Smooth muscle cell (in vitro differentiated cells): Measurements from ENCODE around the gene TEDDM1. TPM values are rescaled to one million over a fixed set of nuclear protein-coding genes. Genes with fewer than 3 reads are reported as not detected.

Experiments
- DNase-seq: peaks from one replicate; lab custom pipeline; 2025; ENCODE audit not compliant: unreplicated experiment; lab: John Stamatoyannopoulos, UW
- H2AFZ ChIP-seq: fragments of 200-600 bp; sonication (generic); 2 replicates; pipeline ENCODE4 v1.6.0; 2016; ENCODE audit warnings: antibody characterized with exemption, low read depth, mild to moderate bottlenecking
- H3F3A ChIP-seq: fragments of 200-600 bp; sonication (generic); 2 replicates; pipeline ENCODE4 v1.6.0; 2017; ENCODE audit warnings: antibody characterized with exemption, low read depth
- H3K27ac ChIP-seq: fragments of 200-600 bp; sonication (generic); 2 replicates; pipeline ENCODE4 v1.5.1; 2016; ENCODE audit warnings: low read depth, mild to moderate bottlenecking
- H3K27me3 ChIP-seq: fragments of 200-600 bp; sonication (generic); 2 replicates; pipeline ENCODE4 v1.6.1; 2016; ENCODE audit warnings: low read depth, mild to moderate bottlenecking
- H3K36me3 ChIP-seq: fragments of 200-600 bp; sonication (generic); 2 replicates; pipeline ENCODE4 v1.5.1; 2016; ENCODE audit warnings: low read depth
- H3K4me1 ChIP-seq: fragments of 200-600 bp; sonication (generic); 2 replicates; pipeline ENCODE4 v1.5.1; 2016; ENCODE audit warnings: low read depth
- H3K4me2 ChIP-seq: fragments of 200-600 bp; sonication (generic); 2 replicates; pipeline ENCODE4 v1.6.0; 2016; ENCODE audit warnings: mild to moderate bottlenecking
- H3K4me3 ChIP-seq: fragments of 200-600 bp; sonication (generic); 2 replicates; pipeline ENCODE4 v1.5.1; 2016; ENCODE audit warnings: mild to moderate bottlenecking
- H3K79me2 ChIP-seq: fragments of 200-600 bp; sonication (generic); 2 replicates; pipeline ENCODE4 v1.6.0; 2016; ENCODE audit warnings: low read depth, mild to moderate bottlenecking
- H3K9ac ChIP-seq: fragments of 200-600 bp; sonication (generic); 2 replicates; pipeline ENCODE4 v1.6.0; 2016; ENCODE audit warnings: low read depth
- H3K9me3 ChIP-seq: fragments of 200-600 bp; sonication (generic); replicated peaks from 2 replicates; pipeline ENCODE4 v1.5.1; 2016; ENCODE audit warnings: low read depth
- H4K20me1 ChIP-seq: fragments of 200-600 bp; sonication (generic); 2 replicates; pipeline ENCODE4 v1.6.0; 2016; ENCODE audit warnings: low read depth
- CTCF ChIP-seq: fragments of 200-600 bp; sonication (generic); IDR thresholded peaks from 2 replicates; pipeline ENCODE4 v1.5.1; 2017; ENCODE audit warnings: borderline replicate concordance, mild to moderate bottlenecking, antibody characterized with exemption; ENCODE audit not compliant: insufficient read depth, poor library complexity, severe bottlenecking
- WGBS: methylation state at CpG from one replicate; pipeline ENCODE4 v1.1.7; 2016; ENCODE audit warnings: low lambda C conversion rate; 5-methylcytosine and 5-hydroxymethylcytosine counted together
- polyA plus RNA-seq: library from polyadenylated mRNA; unstranded; fragments of >200 nt; fragmentation: Nextera tagmentation; extraction: Ambion mirVana; gene quantifications from 2 replicates; pipeline ENCODE4 v1.2.1, GENCODE V29; 2016
- total RNA-seq: library from RNA; depleted of rRNA; stranded (reverse); fragments of >200 nt; gene quantifications from 2 replicates; pipeline ENCODE4 v1.2.3, GENCODE V29; 2014

Gene TEDDM1
- total and polyA plus RNA-seq, 2 experiments from 2014 or later = not detected

DNA sequence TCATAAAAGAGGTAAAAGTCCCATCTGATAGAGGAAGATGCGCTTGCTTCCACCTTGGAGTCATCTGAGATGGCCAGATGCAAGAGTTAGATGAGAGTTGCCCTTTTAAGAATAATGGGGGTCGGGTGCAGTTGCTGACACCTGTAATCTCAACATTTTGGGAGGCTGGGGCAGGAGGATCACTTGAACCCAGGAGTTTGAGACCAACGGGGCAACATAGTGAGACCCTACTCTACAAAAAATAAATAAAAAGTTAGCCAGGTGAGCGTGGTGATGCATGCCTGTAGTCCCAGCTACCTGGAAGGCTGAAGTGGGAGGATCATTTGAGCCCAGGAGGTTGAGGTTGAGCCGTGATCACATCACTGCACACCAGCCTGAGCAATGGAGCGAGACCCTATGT, 13.5 kb upstream of the TEDDM1 start:
- Histone ChIP-seq H3K4me3 (no peak overlapping the region), H3F3A (no peaks in the 10 kb centered on the region), H3K9ac (no peak overlapping the region), H3K4me1 (no peaks in the 10 kb centered on the region), H3K79me2 (no peaks in the 10 kb centered on the region), H3K27me3 (peaks cover 6% of the 10 kb centered on the region), H4K20me1 (no peaks in the 10 kb centered on the region), H3K4me2 (no peak overlapping the region), H3K9me3 (no peaks in the 10 kb centered on the region), H3K27ac (no peak overlapping the region), H2AFZ (no peak overlapping the region), H3K36me3 (no peaks in the 10 kb centered on the region)
- DNase-seq = no peak
- TF ChIP-seq CTCF = no peak
- WGBS = 91% methylated on average over 6 of the region's 6 CpGs

DNA sequence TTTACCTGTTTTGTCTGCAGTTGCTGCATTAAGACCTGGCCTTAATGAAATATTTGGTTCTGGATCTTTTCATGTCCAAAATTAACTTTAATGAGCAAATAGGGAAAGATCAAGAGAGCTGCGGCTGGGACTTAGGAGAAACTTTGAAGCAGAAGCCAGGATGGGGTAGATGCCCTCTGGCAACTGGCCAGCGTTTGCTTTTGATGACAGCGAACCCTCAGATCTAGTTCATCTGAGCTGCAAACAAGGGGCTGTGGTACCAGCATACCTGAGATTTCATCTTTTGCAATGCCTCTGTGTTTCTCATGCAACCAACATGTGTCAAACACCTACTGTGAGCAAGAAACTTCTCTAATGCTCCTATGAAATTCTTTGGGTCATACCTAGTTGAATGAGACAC, 13.0 kb upstream of the TEDDM1 start:
- TF ChIP-seq CTCF = no peak
- Histone ChIP-seq H3F3A (no peaks in the 10 kb centered on the region), H3K79me2 (no peaks in the 10 kb centered on the region), H3K4me1 (no peaks in the 10 kb centered on the region), H3K9ac (no peak overlapping the region), H3K4me3 (no peak overlapping the region), H3K36me3 (no peaks in the 10 kb centered on the region), H3K9me3 (no peaks in the 10 kb centered on the region), H2AFZ (no peak overlapping the region), H3K27me3 (peaks cover 6% of the 10 kb centered on the region), H3K27ac (no peak overlapping the region), H4K20me1 (no peaks in the 10 kb centered on the region), H3K4me2 (no peak overlapping the region)
- WGBS = 77% methylated on average over 3 of the region's 3 CpGs
- DNase-seq = no peak

DNA sequence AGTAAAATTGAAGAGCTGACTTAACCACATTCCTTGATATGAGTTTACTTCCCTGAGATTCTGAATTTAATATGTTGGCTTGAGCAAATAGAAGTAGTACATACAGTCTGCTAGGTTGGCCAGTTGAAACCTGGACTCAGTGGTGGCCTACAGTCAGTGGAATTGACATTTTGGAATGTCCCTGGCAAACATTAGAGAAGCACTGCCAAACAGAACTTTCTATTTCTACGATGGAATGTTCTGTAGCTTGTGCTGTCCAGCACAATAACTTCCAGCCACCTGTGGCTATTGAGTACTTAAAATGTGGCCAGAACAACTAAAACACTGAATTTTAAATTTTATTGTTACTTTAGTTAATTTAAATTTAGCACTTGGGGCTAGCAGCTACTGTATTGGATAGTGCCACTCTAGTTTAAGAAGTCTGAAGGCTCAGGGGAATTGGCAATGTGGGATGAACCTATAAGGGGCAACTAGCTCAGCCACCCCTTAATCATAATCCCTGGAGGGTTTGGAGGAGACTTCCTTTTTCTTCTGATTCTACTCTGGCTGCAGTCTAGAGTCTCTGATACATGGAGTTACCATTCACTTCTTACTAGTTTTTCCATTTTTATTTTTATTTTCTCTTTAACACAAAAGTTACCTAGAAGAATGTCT, 10.3 kb upstream of the TEDDM1 start:
- Histone ChIP-seq H3K27ac (no peak overlapping the region), H3F3A (no peaks in the 10 kb centered on the region), H3K4me3 (no peak overlapping the region), H3K27me3 (peaks cover 6% of the 10 kb centered on the region), H4K20me1 (no peaks in the 10 kb centered on the region), H3K79me2 (no peaks in the 10 kb centered on the region), H3K4me1 (no peaks in the 10 kb centered on the region), H3K9ac (no peak overlapping the region), H3K9me3 (no peaks in the 10 kb centered on the region), H3K4me2 (no peak overlapping the region), H3K36me3 (no peaks in the 10 kb centered on the region), H2AFZ (no peak overlapping the region)
- WGBS = 94% methylated on average over 1 of the region's 1 CpG
- no peak for TF ChIP-seq CTCF
- no peak for DNase-seq

DNA sequence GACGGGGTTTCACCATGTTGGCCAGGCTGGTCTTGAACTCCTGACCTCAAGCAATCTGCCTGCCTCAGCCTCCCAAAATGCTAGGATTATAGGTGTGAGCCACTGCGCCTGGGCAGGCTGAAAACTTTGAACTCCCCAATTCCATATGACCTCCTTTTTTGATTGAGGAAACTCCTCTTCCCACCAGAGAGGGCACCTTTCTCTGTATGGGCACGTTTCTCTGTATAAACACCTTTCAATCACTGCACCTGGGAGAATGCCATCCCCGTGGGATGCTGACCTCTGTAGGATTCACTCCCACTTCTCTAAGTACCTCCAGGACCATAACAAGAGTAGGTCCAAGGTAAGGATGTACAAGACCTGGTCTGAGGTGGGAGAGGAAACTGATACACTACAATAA, 9.7 kb upstream of the TEDDM1 start:
- Histone ChIP-seq H3K9me3 (no peaks in the 10 kb centered on the region), H3K4me1 (no peaks in the 10 kb centered on the region)

More for the DNA sequence above, 9.7 kb upstream of the TEDDM1 start:
- Histone ChIP-seq H2AFZ (no peak overlapping the region), H3K4me2 (no peak overlapping the region), H4K20me1 (no peaks in the 10 kb centered on the region), H3K27ac (no peak overlapping the region), H3K79me2 (no peaks in the 10 kb centered on the region), H3K36me3 (no peaks in the 10 kb centered on the region), H3F3A (no peaks in the 10 kb centered on the region), H3K9ac (no peak overlapping the region), H3K27me3 (peaks cover 6% of the 10 kb centered on the region), H3K4me3 (no peak overlapping the region)
- WGBS = 71% methylated on average over 4 of the region's 4 CpGs
- no peak for DNase-seq
- no peak for TF ChIP-seq CTCF
